H1 (cell line): ENCODE results near the gene VENTX.
"Not testable (repeated sequence)": the region's sequence is repeated elsewhere in the genome, so short reads cannot be mapped to it uniquely, and the experiment has no call there.

Experiments used
- CHD1 ChIP-seq: IDR thresholded peaks from 2 replicates; pipeline ENCODE4 v1.6.1; 2012; ENCODE audit warnings: low read depth, low read length, improper control_type of control experiment
- CTCF ChIP-seq, 3 experiments: IDR thresholded peaks; 1 replicate in 2 of 3; 2 replicates in 1 of 3; pipeline versions ENCODE4 v1.5.1 to v1.6.1; 2011; ENCODE audit warnings: low read length in 3 of 3, mild to moderate bottlenecking in 3 of 3, inconsistent platforms in 2 of 3, low read depth in 1 of 3, moderate library complexity in 1 of 3; ENCODE audit not compliant: insufficient read depth in 1 of 3; ENCODE audit errors: control extremely low read depth in 1 of 3
- EP300 ChIP-seq, 2 experiments: IDR thresholded peaks; 1 replicate in 1 of 2; 2 replicates in 1 of 2; pipeline ENCODE4 v1.6.1; 2011 to 2012; ENCODE audit warnings: low read depth in 2 of 2, low read length in 2 of 2, mild to moderate bottlenecking in 2 of 2, borderline replicate concordance in 1 of 2, inconsistent platforms in 1 of 2, moderate library complexity in 1 of 2
- GTF2F1 ChIP-seq: IDR thresholded peaks from 2 replicates; pipeline ENCODE4 v1.6.1; 2012; ENCODE audit warnings: low read depth, low read length, improper control_type of control experiment, borderline replicate concordance
- JUN ChIP-seq: IDR thresholded peaks from 2 replicates; pipeline ENCODE4 v1.6.1; 2011; ENCODE audit warnings: low read depth, mild to moderate bottlenecking, improper control_type of control experiment, low read length
- POLR2AphosphoS5 ChIP-seq: IDR thresholded peaks from 2 replicates; pipeline ENCODE4 v1.6.1; 2011; ENCODE audit warnings: low read depth, low read length
- RAD21 ChIP-seq, 2 experiments: IDR thresholded peaks in 1 of 2; conservative IDR thresholded peaks in 1 of 2; 2 replicates each; pipeline ENCODE4 v1.6.1; 2011; ENCODE audit warnings: low read depth in 2 of 2, low read length in 2 of 2, improper control_type of control experiment in 1 of 2, inconsistent platforms in 1 of 2, mild to moderate bottlenecking in 1 of 2, moderate library complexity in 1 of 2
- RNF2 ChIP-seq: fragments of 200-900, 300-1000 bp; sonication (generic); IDR thresholded peaks from 2 replicates; pipeline ENCODE4 v1.7.1; 2016; ENCODE audit warnings: borderline replicate concordance, low read depth, mild to moderate bottlenecking, antibody characterized with exemption, low read length; ENCODE audit not compliant: poor library complexity, severe bottlenecking; ENCODE audit errors: missing control alignments

GRCh38 chr10:133221756-133222155 is 15.9 kb upstream of the VENTX start:
- TF ChIP-seq RAD21 (IDR thresholded peaks at IDR 0.05 in 1 of 2, conservative IDR thresholded peaks at IDR 0.05 in 1 of 2; ENCODE audit: low read depth in 2 of 2, low read length in 2 of 2); CTCF (IDR thresholded peaks at IDR 0.05; ENCODE audit: control extremely low read depth in 1 of 3, insufficient read depth in 1 of 3, low read depth in 1 of 3, low read length in 3 of 3); RNF2; EP300 (IDR thresholded peaks at IDR 0.05; ENCODE audit: borderline replicate concordance in 1 of 2, low read depth in 2 of 2, low read length in 2 of 2); JUN; GTF2F1; POLR2AphosphoS5; CHD1: not testable (repeated sequence)
